Natural killer cell (primary cell): Measurements from ENCODE around the gene ZNF846. TPM values are rescaled to one million over a fixed set of nuclear protein-coding genes. Genes with fewer than 3 reads are reported as not detected.

Experiments used
- ATAC-seq, 3 donors: fragments of 150-1000 bp in 2 of 3; fragments of 200-7000 bp in 1 of 3; cut with Tn5 transposase; 1 replicate in 1 of 3; 2 replicates in 2 of 3; pipeline ENCODE4 v1.10.0; 2021; ENCODE audit warnings: mild to moderate bottlenecking in 2 of 3, moderate library complexity in 2 of 3
- DNase-seq, 2 donors: peaks; one replicate each; pipeline versions ENCODE4 v3.0.0 to v3.0.0-alpha.2; 2013 to 2021; ENCODE audit warnings: mixed read lengths in 1 of 2
- H3K27ac ChIP-seq: one replicate; pipeline ENCODE4 v1.5.1; 2013; ENCODE audit warnings: mild to moderate bottlenecking, low read length
- H3K27me3 ChIP-seq: one replicate; pipeline ENCODE4 v1.6.1; 2013; ENCODE audit warnings: low read length; ENCODE audit not compliant: control insufficient read depth, insufficient read depth
- H3K36me3 ChIP-seq: one replicate; pipeline ENCODE4 v1.6.1; 2013; ENCODE audit warnings: low read length; ENCODE audit not compliant: control insufficient read depth, insufficient read depth
- H3K4me1 ChIP-seq: one replicate; pipeline ENCODE4 v1.6.1; 2013; ENCODE audit warnings: low read length; ENCODE audit not compliant: control insufficient read depth, insufficient read depth
- H3K4me3 ChIP-seq: one replicate; pipeline ENCODE4 v1.5.1; 2013; ENCODE audit warnings: low read length
- H3K9me3 ChIP-seq: one replicate; pipeline ENCODE4 v1.6.1; 2013; ENCODE audit warnings: low read length; ENCODE audit not compliant: control insufficient read depth, insufficient read depth
- H3K27ac Mint-ChIP-seq, 2 donors: one replicate each; pipeline ENCODE4 v1.8.0; 2022; ENCODE audit warnings: mild to moderate bottlenecking in 2 of 2, mixed read lengths in 2 of 2, moderate library complexity in 1 of 2
- H3K27me3 Mint-ChIP-seq, 2 donors: one replicate each; pipeline ENCODE4 v1.8.0; 2022; ENCODE audit warnings: low read depth in 2 of 2, mixed read lengths in 2 of 2
- H3K36me3 Mint-ChIP-seq: one replicate; pipeline ENCODE4 v1.8.0; 2022; ENCODE audit warnings: mixed read lengths
- H3K4me1 Mint-ChIP-seq, 2 donors: one replicate each; pipeline ENCODE4 v1.8.0; 2022; ENCODE audit warnings: mixed read lengths in 2 of 2
- H3K4me3 Mint-ChIP-seq: one replicate; pipeline ENCODE4 v1.8.0; 2022; ENCODE audit warnings: mild to moderate bottlenecking, moderate library complexity, mixed read lengths
- H3K9me3 Mint-ChIP-seq, 2 donors: one replicate each; pipeline ENCODE4 v1.8.0; 2022; ENCODE audit warnings: mixed read lengths in 2 of 2
- CTCF ChIP-seq: fragments of 200-600 bp; IDR thresholded peaks from one replicate; pipeline ENCODE4 v1.8.0; 2022; ENCODE audit warnings: antibody characterized with exemption
- WGBS: methylation state at CpG from one replicate; pipeline ENCODE4 v1.1.7; 2013; ENCODE audit warnings: missing lambda C conversion rate; ENCODE audit not compliant: insufficient coverage; 5-methylcytosine and 5-hydroxymethylcytosine counted together
- intact Hi-C: fragments of 100-400 bp; cut with micrococcal nuclease; formaldehyde crosslinking; loops from one replicate; pipeline ENCODE4 v1.14.2; 2022
- total RNA-seq, 4 donors: library from RNA; stranded (reverse); fragments of 120-200 nt in 1 of 4; gene quantifications; one replicate each; pipeline versions ENCODE4 v1.2.3 to v1.2.4, GENCODE V29; 2013 to 2022

ZNF846 gene
- total RNA-seq, 3 donors from 2014 or later (not counting 1 experiment from before 2014, with no cell fraction given): 9.8 to 15.6 (median 12.8) TPM

- Histone ChIP-seq H3K9me3 (no peaks in the 10 kb centered on the region), H3K4me3 (no peak overlapping the region), H3K27ac (peak overlapping the region; percentile 3), H3K36me3 (peaks cover 17% of the 10 kb centered on the region), H3K27me3 (no peaks in the 10 kb centered on the region), H3K4me1 (peaks cover 20% of the 10 kb centered on the region)
- Mint-ChIP-seq H3K4me1 (peaks cover 6 to 7% of the 10 kb centered on the region in 2 donors), H3K27me3 (no peaks in the 10 kb centered on the region), H3K9me3 (no peaks in the 10 kb centered on the region), H3K4me3 (no peak overlapping the region), H3K27ac (peak overlapping the region; percentile 25 to 27), H3K36me3 (no peaks in the 10 kb centered on the region)
- ATAC-seq (peak in 2 of 3 donors; percentile 17 to 54), DNase-seq (peak in 1 of 2 donors; percentile 71)
- no peak for TF ChIP-seq CTCF
- WGBS: 58% methylated on average over 11 of the region's 11 CpGs
- intact Hi-C loops: no loop called here
These were observed 40.6 kb upstream of the ZNF846 start for GRCh38 chr19:9808855-9809824.

GRCh38 chr19:9806803-9807202 lies 38.3 kb upstream of the ZNF846 start:
- H3K9me3 Mint-ChIP-seq: no peaks in the 10 kb centered on the region
- no peaks in the 10 kb centered on the region for H3K27me3 ChIP-seq
- H3K27ac Mint-ChIP-seq: no peak overlapping the region
- TF ChIP-seq CTCF: no peak
- H3K27ac ChIP-seq: no peak overlapping the region
- H3K4me3 Mint-ChIP-seq: no peak overlapping the region
- H3K4me1 Mint-ChIP-seq: peaks cover 6 to 7% of the 10 kb centered on the region in 2 donors
- intact Hi-C loops: no loop called here
- 96% methylated on average over 3 of the region's 3 CpGs for WGBS
- no peaks in the 10 kb centered on the region for H3K27me3 Mint-ChIP-seq
- H3K4me1 ChIP-seq: peaks cover 20% of the 10 kb centered on the region
- H3K9me3 ChIP-seq: no peaks in the 10 kb centered on the region
- DNase-seq: no peak
- H3K4me3 ChIP-seq: no peak overlapping the region
- no peak for ATAC-seq
- H3K36me3 ChIP-seq: peaks cover 17% of the 10 kb centered on the region
- no peaks in the 10 kb centered on the region for H3K36me3 Mint-ChIP-seq

- Histone ChIP-seq H3K4me3 (no peak overlapping the region), H3K27ac (no peak overlapping the region), H3K9me3 (no peaks in the 10 kb centered on the region), H3K27me3 (no peaks in the 10 kb centered on the region), H3K4me1 (no peaks in the 10 kb centered on the region), H3K36me3 (no peaks in the 10 kb centered on the region)
- H3K4me3 Mint-ChIP-seq: no peak overlapping the region
- H3K27ac Mint-ChIP-seq: no peak overlapping the region
- TF ChIP-seq CTCF: no peak
- no peak for ATAC-seq
- WGBS: 97% methylated on average over 10 of the region's 10 CpGs
- no peaks in the 10 kb centered on the region for H3K27me3 Mint-ChIP-seq
- H3K36me3 Mint-ChIP-seq: no peaks in the 10 kb centered on the region
- no peaks in the 10 kb centered on the region for H3K9me3 Mint-ChIP-seq
- intact Hi-C loops: no loop called here
- no peak for DNase-seq
- H3K4me1 Mint-ChIP-seq: no peaks in the 10 kb centered on the region
These were observed 33.4 kb upstream of the ZNF846 start for GRCh38 chr19:9801976-9802375.
